Mucosa of stomach (tissue), 1 donor: ENCODE data around the gene LCE3D.
"Not testable (repeated sequence)": the region's sequence is repeated elsewhere in the genome, so short reads cannot be mapped to it uniquely, and the experiment has no call there.

ENCODE experiments used
- H3K27me3 ChIP-seq: one replicate; pipeline ENCODE4 v1.7.0; 2013; ENCODE audit warnings: mild to moderate bottlenecking, low read length; ENCODE audit not compliant: control insufficient read depth, insufficient read depth
- H3K36me3 ChIP-seq: one replicate; pipeline ENCODE4 v1.7.0; 2013; ENCODE audit warnings: low read length; ENCODE audit not compliant: control insufficient read depth, insufficient read depth
- H3K4me1 ChIP-seq: one replicate; pipeline ENCODE4 v1.7.0; 2013; ENCODE audit warnings: mild to moderate bottlenecking, low read length; ENCODE audit not compliant: control insufficient read depth, insufficient read depth
- H3K4me3 ChIP-seq: one replicate; pipeline ENCODE4 v1.7.0; 2013; ENCODE audit warnings: low read length
- H3K9ac ChIP-seq: one replicate; pipeline ENCODE4 v1.7.0; 2013; ENCODE audit warnings: mild to moderate bottlenecking, low read length, moderate library complexity
- H3K9me3 ChIP-seq: one replicate; pipeline ENCODE4 v1.7.0; 2013; ENCODE audit warnings: mild to moderate bottlenecking, low read length, moderate library complexity; ENCODE audit not compliant: control insufficient read depth
- donor health status: Pancreatic carcinoma.

LCE3D gene

DNA sequence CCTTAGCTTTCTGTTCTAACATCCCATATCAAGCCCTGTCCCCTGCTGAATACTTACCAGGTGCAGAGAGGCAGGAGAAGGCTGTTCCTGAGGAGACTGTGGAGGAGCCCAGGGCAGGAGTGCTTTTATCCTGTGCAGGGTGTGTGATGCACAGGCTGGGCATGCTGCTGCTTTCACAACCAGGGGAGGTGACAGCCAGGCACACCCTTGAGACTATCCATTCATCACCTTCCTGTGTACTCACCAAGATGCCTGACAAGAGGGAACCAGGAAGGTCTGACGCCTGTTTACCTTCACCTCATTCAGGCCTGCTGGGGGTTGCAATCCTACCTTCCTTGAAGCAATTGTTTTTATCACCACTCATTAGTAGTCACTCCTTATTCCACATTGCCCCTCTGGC lies 13.6 kb downstream of the LCE3D start, which contains the start of gene LCE3E:
LCE3E (minus strand) TSS at position 100 of the 400 bp plus-strand sequence. CDS start 572 bp downstream, outside the sequence.
- Histone ChIP-seq H3K9me3 (no peaks in the 10 kb centered on the region), H3K4me1 (no peaks in the 10 kb centered on the region), H3K4me3 (no peak within 1 kb of the TSS), H3K27me3 (no peaks in the 10 kb centered on the region), H3K36me3 (no peaks in the 10 kb centered on the region), H3K9ac (no peak within 1 kb of the TSS)

DNA sequence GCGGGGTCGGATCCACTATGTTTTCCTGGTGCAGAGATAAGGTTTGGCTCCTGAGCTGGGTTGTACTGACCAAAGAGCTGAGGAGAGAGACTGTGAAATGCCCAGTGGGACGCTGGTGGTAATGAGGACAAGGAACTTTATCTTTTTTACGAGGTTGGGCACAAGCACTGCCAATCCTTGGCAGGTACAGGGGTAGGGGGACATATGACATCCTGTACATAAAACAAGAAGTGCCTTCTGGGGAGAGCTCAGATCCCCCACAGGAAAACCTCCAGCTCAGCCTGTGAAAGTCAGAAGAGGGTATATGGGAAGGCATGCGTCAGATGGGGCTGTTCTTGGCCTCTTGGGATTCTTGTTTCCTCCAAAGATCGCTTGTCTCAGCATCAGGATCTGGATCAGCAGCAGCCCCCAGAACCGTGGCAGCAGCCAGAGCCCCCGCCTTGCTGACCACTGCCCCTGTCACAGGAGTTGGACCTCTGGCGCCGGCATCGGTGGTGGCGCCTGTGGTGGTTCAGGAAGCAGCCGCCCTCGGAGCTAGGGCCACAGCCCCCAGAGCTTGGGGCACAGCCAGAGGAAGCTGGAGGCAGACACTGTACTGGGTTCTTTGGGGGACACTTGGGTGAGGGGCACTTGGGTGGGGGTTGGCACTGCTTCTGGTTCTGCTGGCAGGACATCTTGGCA lies 14.6 kb downstream of the LCE3D start:
- Histone ChIP-seq H3K27me3 (no peaks in the 10 kb centered on the region), H3K4me3 (no peak overlapping the region), H3K9me3 (no peaks in the 10 kb centered on the region), H3K9ac (no peak overlapping the region), H3K36me3 (no peaks in the 10 kb centered on the region), H3K4me1 (no peaks in the 10 kb centered on the region)

DNA sequence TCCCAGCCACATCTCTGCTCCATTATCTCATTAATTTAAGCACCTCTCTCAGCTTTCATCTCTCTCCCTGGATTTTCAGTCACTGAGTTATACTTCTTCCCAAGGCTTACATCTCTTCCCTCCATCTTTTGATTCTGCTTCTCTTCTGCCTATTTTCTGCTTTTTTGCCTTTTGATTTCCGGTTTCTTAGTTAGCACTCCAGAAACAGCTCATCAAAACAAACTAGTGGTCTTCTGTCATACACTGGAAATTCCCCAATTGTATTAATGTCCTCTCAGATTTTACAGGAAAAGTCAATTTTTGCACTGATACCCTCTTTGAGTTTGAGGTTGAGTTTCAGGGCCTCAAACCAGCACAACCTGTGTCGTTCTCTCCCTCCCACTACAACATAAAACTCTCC lies 15.2 kb downstream of the LCE3D start:
- H3K4me3 ChIP-seq: no peak overlapping the region
- no peak overlapping the region for H3K9ac ChIP-seq
- H3K4me1 ChIP-seq: no peaks in the 10 kb centered on the region
- no peaks in the 10 kb centered on the region for H3K36me3 ChIP-seq
- H3K9me3 ChIP-seq: no peaks in the 10 kb centered on the region
- H3K27me3 ChIP-seq: no peaks in the 10 kb centered on the region

DNA sequence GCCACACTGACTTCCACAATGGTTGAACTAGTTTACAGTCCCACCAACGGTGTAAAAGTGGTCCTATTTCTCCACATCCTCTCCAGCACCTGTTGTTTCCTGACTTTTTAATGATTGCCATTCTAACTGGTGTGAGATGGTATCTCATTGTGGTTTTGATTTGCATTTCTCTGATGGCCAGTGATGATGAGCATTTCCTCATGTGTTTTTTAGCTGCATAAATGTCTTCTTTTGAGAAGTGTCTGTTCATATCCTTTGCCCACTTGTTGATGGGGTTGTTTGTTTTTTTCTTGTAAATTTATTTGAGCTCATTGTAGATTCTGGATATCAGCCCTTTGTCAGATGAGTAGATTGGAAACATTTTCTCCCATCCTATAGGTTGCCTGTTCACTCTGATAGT lies 32.0 kb downstream of the LCE3D start:
- H3K36me3 ChIP-seq, H3K9me3 ChIP-seq, H3K9ac ChIP-seq, H3K4me3 ChIP-seq, H3K4me1 ChIP-seq, H3K27me3 ChIP-seq: not testable (repeated sequence)

DNA sequence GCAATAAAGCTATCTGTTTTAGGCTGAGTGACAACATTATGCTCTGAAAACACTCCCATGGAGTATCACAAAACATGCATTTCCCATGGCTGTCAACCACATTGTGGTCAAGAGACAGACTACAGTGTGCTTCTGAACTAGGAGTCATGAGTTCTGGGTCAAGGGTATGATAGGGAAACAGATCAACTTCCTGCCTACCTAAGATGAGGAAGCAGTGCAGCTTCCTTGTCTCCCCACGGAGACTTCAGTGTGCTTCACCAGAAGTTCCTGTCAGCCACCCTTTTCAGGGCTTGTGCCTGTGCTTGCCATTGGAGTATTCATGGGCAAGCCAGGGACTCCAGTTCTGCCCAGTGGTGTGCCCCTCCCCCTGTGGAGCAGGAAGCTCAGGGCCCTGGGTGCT lies 33.6 kb downstream of the LCE3D start:
- H3K9ac ChIP-seq: no peak overlapping the region
- H3K9me3 ChIP-seq: no peaks in the 10 kb centered on the region
- no peaks in the 10 kb centered on the region for H3K4me1 ChIP-seq
- no peaks in the 10 kb centered on the region for H3K27me3 ChIP-seq
- H3K36me3 ChIP-seq: no peaks in the 10 kb centered on the region
- no peak overlapping the region for H3K4me3 ChIP-seq

DNA sequence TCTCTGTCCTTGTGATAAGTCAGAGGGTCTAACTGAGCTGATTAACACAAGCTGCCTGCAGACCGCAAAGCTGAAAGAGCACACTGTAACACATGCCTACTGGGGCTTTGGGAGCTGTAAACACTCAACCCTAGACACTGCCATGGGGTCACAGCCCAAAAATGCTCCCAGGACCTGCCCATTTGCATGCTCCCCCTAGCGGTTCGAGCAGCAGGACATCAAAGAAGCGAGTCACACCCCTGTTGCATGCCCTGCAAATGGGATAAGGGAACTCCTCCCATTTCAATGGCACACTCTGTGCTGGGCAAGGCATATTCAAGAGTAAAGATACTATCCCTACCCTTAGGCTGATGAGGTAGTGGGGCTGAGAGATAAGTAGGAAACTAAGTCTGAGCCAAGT lies 36.5 kb downstream of the LCE3D start:
- Histone ChIP-seq H3K4me3 (no peak overlapping the region), H3K9me3 (no peaks in the 10 kb centered on the region)

DNA sequence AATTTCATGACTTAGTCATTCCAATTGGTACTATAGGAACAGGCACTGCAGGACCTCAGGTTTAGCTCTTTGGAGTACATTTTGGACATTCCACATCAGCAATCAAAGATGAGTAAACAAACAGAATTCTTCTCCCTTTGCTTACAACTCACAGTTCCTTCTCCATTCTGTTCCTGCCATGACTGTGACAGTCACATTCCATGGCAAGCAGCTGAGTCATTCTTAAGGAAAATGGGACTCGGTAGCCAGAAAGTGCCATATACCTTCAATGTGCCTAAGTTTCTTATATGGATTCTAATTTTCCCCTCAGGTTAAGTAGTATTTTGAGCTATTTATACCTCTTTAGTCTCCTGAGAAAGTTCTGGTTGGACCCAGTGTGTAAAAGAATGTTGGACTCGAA lies 40.4 kb downstream of the LCE3D start:
- Histone ChIP-seq H3K36me3 (no peaks in the 10 kb centered on the region), H3K4me3 (no peak overlapping the region), H3K4me1 (no peaks in the 10 kb centered on the region), H3K27me3 (no peaks in the 10 kb centered on the region), H3K9ac (no peak overlapping the region), H3K9me3 (no peaks in the 10 kb centered on the region)

More for the DNA sequence above, 36.5 kb downstream of the LCE3D start:
- no peaks in the 10 kb centered on the region for H3K36me3 ChIP-seq
- no peaks in the 10 kb centered on the region for H3K4me1 ChIP-seq
- no peaks in the 10 kb centered on the region for H3K27me3 ChIP-seq
- H3K9ac ChIP-seq: no peak overlapping the region

DNA sequence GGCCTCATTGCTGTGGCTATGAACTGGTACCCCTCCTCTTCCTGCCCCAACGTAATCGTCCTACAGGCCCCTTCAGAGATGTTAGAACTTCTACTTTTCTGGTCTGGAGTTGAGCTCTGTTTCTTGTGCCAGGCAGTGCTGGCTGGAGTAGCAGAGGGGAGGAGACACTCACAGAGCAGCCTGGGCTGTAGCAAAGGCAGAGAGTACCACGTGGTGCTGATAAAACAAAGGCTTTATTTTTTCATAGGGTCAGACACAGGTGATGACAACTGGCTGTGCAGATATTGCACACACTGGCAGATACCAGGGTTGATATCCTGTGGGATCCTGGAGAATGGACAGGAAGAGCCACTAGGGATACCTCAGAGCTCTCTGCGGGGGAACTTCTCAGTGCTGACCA lies 42.8 kb downstream of the LCE3D start:
- no peak overlapping the region for H3K4me3 ChIP-seq
- no peaks in the 10 kb centered on the region for H3K27me3 ChIP-seq
- H3K9ac ChIP-seq: no peak overlapping the region
- no peaks in the 10 kb centered on the region for H3K9me3 ChIP-seq
- H3K36me3 ChIP-seq: no peaks in the 10 kb centered on the region
- H3K4me1 ChIP-seq: no peaks in the 10 kb centered on the region

DNA sequence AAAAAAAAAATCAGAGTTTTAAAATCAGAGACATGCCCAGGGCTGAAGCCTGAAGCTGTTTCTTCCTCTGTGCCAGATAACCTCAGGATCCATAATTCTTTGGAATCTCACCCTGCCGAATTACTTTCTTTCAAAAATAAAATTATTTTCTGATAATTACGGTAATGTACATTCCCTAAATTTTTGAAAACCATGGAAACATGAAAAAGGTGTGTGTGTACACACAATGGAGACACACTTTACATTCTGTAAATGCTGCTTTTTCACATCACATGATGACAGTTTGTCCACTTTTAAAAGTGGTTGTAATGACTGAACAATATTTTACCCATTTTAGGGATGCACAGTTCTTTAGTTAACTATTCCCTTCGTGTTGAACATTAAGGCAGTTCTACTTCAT lies 44.5 kb downstream of the LCE3D start:
- Histone ChIP-seq H3K27me3 (no peaks in the 10 kb centered on the region), H3K9me3 (no peaks in the 10 kb centered on the region), H3K36me3 (no peaks in the 10 kb centered on the region), H3K9ac (no peak overlapping the region), H3K4me1 (no peaks in the 10 kb centered on the region), H3K4me3 (no peak overlapping the region)

DNA sequence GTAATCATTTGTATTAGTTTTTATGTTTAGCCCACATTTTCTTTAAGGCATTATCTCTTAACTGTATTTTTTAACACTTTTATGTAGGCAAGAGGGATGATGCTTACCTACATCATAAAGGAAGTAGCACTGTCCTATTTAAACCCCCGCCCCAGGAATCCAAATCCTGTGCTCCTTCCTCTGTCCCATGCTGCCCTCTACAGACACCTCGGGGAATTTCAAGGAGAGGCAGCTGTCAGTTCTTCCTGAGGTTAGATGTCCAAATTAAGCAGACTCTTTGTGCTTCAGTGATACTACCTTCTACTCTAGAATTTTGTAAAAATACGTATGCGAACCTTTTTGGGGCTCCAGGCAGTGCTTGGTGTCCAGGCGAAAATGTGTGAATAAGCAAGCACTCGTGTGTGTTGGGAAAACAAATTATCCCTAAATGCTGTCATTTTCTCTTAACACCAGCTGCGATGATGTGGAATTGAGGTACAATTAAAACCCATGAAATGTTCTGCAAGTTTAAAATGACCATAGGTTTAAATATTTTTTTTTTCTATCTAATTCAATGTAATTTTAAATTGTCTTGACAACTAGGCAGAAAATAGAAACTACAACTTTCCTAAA lies 46.9 kb downstream of the LCE3D start:
- Histone ChIP-seq H3K36me3 (no peaks in the 10 kb centered on the region), H3K4me1 (no peaks in the 10 kb centered on the region), H3K9ac (no peak overlapping the region), H3K9me3 (no peaks in the 10 kb centered on the region), H3K27me3 (no peaks in the 10 kb centered on the region), H3K4me3 (no peak overlapping the region)
